GM12878 (cell line): ENCODE results near the gene PIAS1. TPM values are rescaled to one million over a fixed set of nuclear protein-coding genes. Genes with fewer than 3 reads are reported as not detected.

Experiments used
- ATAC-seq: fragments of 200-7000 bp; cut with Tn5 transposase; 3 replicates; pipeline ENCODE4 v1.9.1; 2020; ENCODE audit warnings: mild to moderate bottlenecking, moderate library complexity
- BruUV-seq: library from RNA; stranded (reverse); fragments of 400-500 nt; replicated peaks from 2 replicates; lab custom pipeline; 2021; lab: Mats Ljungman, UMichigan
- CTCF ChIA-PET: fragments of 300-600 bp; sonication (Branson Sonifier 250); formaldehyde crosslinking; extraction: SDS; loops from one replicate; lab custom pipeline; 2021; ENCODE audit warnings: inconsistent platforms; lab: Yijun Ruan, JAX
- POLR2A ChIA-PET: fragments of 350-600 bp; formaldehyde crosslinking; extraction: SDS; loops from one replicate; lab custom pipeline; 2021; ENCODE audit warnings: inconsistent platforms; lab: Charles Lee
- RAD21 ChIA-PET: fragments of 300-600 bp; sonication (Branson Sonifier 250); formaldehyde crosslinking; loops from one replicate; lab custom pipeline; 2023; ENCODE audit warnings: antibody characterized with exemption; ENCODE audit not compliant: unreplicated experiment; lab: Charles Lee
- SMC1A ChIA-PET: fragments of 300-600 bp; sonication (Branson Sonifier 250); formaldehyde crosslinking; loops from one replicate; lab custom pipeline; 2023; ENCODE audit not compliant: unreplicated experiment, uncharacterized antibody; lab: Charles Lee
- DNase-seq: peaks from one replicate; pipeline ENCODE4 v3.0.0-alpha.2; 2011; ENCODE audit warnings: low read depth, low spot score
- FAIRE-seq: peaks from 3 replicates; lab custom pipeline; 2011; peaks lifted over from hg19 to GRCh38; lab: Jason Lieb, UNC
- H2AFZ ChIP-seq: 2 replicates; pipeline ENCODE4 v1.6.0; 2011; ENCODE audit warnings: low read depth, low read length, control low read depth; ENCODE audit not compliant: control insufficient read depth
- H3K27ac ChIP-seq: 2 replicates; pipeline ENCODE4 v1.5.1; 2011; ENCODE audit warnings: control low read depth; ENCODE audit not compliant: control insufficient read depth, insufficient read depth
- H3K27me3 ChIP-seq, 2 experiments: replicated peaks in 1 of 2; 2 replicates each; pipeline versions ENCODE4 v1.6.0 to v1.6.1; 2011; ENCODE audit warnings: low read length in 1 of 2; ENCODE audit not compliant: control insufficient read depth in 2 of 2, insufficient read depth in 2 of 2
- H3K36me3 ChIP-seq, 2 experiments: 2 replicates each; pipeline ENCODE4 v1.5.1; 2011; ENCODE audit warnings: low read length in 1 of 2; ENCODE audit not compliant: control insufficient read depth in 2 of 2, insufficient read depth in 2 of 2
- H3K4me1 ChIP-seq: 2 replicates; pipeline ENCODE4 v1.6.1; 2011; ENCODE audit warnings: mild to moderate bottlenecking, low read length, moderate library complexity, mixed read lengths; ENCODE audit not compliant: control insufficient read depth, insufficient read depth
- H3K4me2 ChIP-seq: 2 replicates; pipeline ENCODE4 v1.6.0; 2011; ENCODE audit warnings: control low read depth; ENCODE audit not compliant: control insufficient read depth, insufficient read depth
- H3K4me3 ChIP-seq: fragments of 200-600 bp; sonication (generic); 2 replicates; pipeline ENCODE4 v1.5.1; 2016
- H3K79me2 ChIP-seq: 2 replicates; pipeline ENCODE4 v1.6.0; 2011; ENCODE audit warnings: low read length; ENCODE audit not compliant: control insufficient read depth, insufficient read depth
- H3K9ac ChIP-seq: 2 replicates; pipeline ENCODE4 v1.8.0; 2011; ENCODE audit warnings: low read length, control low read depth, mixed read lengths; ENCODE audit not compliant: control insufficient read depth, insufficient read depth
- H3K9me3 ChIP-seq: replicated peaks from 3 replicates; pipeline ENCODE4 v1.5.1; 2011; ENCODE audit warnings: mild to moderate bottlenecking, low read length; ENCODE audit not compliant: control insufficient read depth, insufficient read depth
- H4K20me1 ChIP-seq: 2 replicates; pipeline ENCODE4 v1.6.0; 2011; ENCODE audit not compliant: control insufficient read depth, insufficient read depth
- ATF7 ChIP-seq: fragments of 450-650 bp; IDR thresholded peaks from 2 replicates; pipeline ENCODE4 v1.6.1; 2016; ENCODE audit warnings: low read depth, mild to moderate bottlenecking
- EED ChIP-seq: sonication (generic); IDR thresholded peaks from 2 replicates; pipeline ENCODE4 v1.6.1; 2016; ENCODE audit warnings: antibody characterized with exemption, low read depth
- POLR2AphosphoS5 ChIP-seq: IDR thresholded peaks from 2 replicates; pipeline ENCODE4 v1.6.1; 2011; ENCODE audit warnings: mild to moderate bottlenecking, low read length, inconsistent platforms
- TCF7 ChIP-seq: IDR thresholded peaks from 2 replicates; pipeline ENCODE4 v1.6.1; 2014; ENCODE audit warnings: antibody characterized with exemption, borderline replicate concordance
- in situ Hi-C: fragments of 300-500 bp; cut with MboI; formaldehyde crosslinking; loops from 9 replicates; pipeline ENCODE4 v1.14.3; 2018; ENCODE audit warnings: mixed read lengths
- intact Hi-C: fragments of 100-400 bp; cut with micrococcal nuclease; formaldehyde crosslinking; loops from one replicate; pipeline ENCODE4 v1.14.2; 2022; ENCODE audit not compliant: unreplicated experiment
- polyA plus RNA-seq, 11 experiments: library from polyadenylated mRNA; depleted of rRNA in 4 of 11; unstranded in 6 of 11; stranded (reverse) in 5 of 11; fragments of >200 nt; fragmentation: Nextera tagmentation in 4 of 11; fragmentation: Illumina TruSeq in 1 of 11; extraction: Ambion mirVana in 4 of 11; extraction: Trizol in 1 of 11; gene quantifications; 1 replicate in 1 of 11; 2 replicates in 10 of 11; pipeline versions ENCODE4 v1.2.1 to v1.2.3, GENCODE V29; 2011 to 2016; ENCODE audit warnings: inconsistent platforms in 2 of 11, missing spikeins in 2 of 11, low read depth in 1 of 11
- total RNA-seq, 4 experiments: library from RNA; depleted of rRNA in 3 of 4; stranded (reverse); fragments of >200 nt in 3 of 4; fragmentation: Illumina TruSeq in 1 of 4; extraction: Trizol in 1 of 4; gene quantifications; 2 replicates each; pipeline versions ENCODE4 v1.2.1 to v1.2.3, GENCODE V29; 2013 to 2021
- TF ChIP-seq, protein P1 (sequence below): fragments of 150-350 bp; IDR thresholded peaks from 2 replicates; pipeline ENCODE4 v1.6.1; 2014; ENCODE audit warnings: mild to moderate bottlenecking, low read depth, low read length
- TF ChIP-seq, protein P2 (sequence below): IDR thresholded peaks from 2 replicates; pipeline ENCODE4 v1.6.1; 2011; ENCODE audit warnings: low read depth, low read length, improper control_type of control experiment, borderline replicate concordance
- TF ChIP-seq, protein P3 (sequence below): fragments of 450-650 bp; IDR thresholded peaks from 2 replicates; pipeline ENCODE4 v1.6.1; 2017; ENCODE audit warnings: low read depth, mild to moderate bottlenecking, moderate library complexity
- TF ChIP-seq, protein P4 (sequence below): IDR thresholded peaks from 2 replicates; pipeline ENCODE4 v1.6.1; 2011; ENCODE audit warnings: borderline replicate concordance, low read depth, mild to moderate bottlenecking, moderate library complexity, mixed read lengths, low read length; ENCODE audit not compliant: insufficient read depth; ENCODE audit errors: extremely low read length

The PIAS1 gene
- total and polyA plus RNA-seq, 10 of the 15 experiments (the other 5 are each of a cell fraction or from before 2014, with no cell fraction given), result 20.2 to 96.3 (median 37.0) TPM

DNA sequence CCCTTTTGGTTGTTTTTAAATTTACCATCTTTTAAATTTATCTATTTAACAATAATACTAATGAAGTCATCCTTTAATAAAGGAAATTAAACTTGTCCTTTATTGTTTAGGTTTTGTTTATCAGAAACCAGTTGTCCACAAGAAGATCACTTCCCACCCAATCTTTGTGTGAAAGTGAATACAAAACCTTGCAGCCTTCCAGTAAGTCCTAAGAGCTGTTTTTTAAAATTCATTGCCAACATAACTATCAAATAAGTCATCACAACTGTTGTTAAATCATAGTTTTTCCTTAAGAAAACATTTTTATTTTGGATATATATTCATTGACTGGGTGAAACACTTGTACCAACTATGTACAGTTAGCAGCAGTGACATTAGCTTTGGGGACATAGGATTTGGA, 91.6 kb downstream of the PIAS1 start:
- ChIA-PET RAD21 (no interaction called here), SMC1A (interaction anchor here (0.7 to 3.3 kb wide), 7 partner anchors 9 to 282 kb away, joined by 3 to 13 read pairs (median 5); no protein-coding TSS in a partner anchor), POLR2A (no interaction called here), CTCF (interaction anchor here (0.8 to 1.7 kb wide), 4 partner anchors 9 to 258 kb away, joined by 3 to 7 read pairs (median 4); no protein-coding TSS in a partner anchor)
- Histone ChIP-seq H3K4me1 (no peaks in the 10 kb centered on the region), H3K79me2 (peaks cover 3% of the 10 kb centered on the region), H2AFZ (no peak overlapping the region), H3K4me3 (no peak overlapping the region), H4K20me1 (no peaks in the 10 kb centered on the region), H3K9ac (no peak overlapping the region), H3K36me3 (peaks cover 2 to 11% of the 10 kb centered on the region in 2 experiments; a peak in 3 of 4 replicates), H3K9me3 (no peaks in the 10 kb centered on the region), H3K27ac (no peak overlapping the region), H3K27me3 (no peaks in the 10 kb centered on the region), H3K4me2 (no peak overlapping the region)
- no peak for DNase-seq
- intact Hi-C loops (loop anchor here (2.0 kb wide), 1 partner anchor 283 kb away; no protein-coding TSS in a partner anchor), in situ Hi-C loops (no loop called here)
- no peak for FAIRE-seq
- BruUV-seq, result no TSS peak
- TF ChIP-seq, protein P1, sequence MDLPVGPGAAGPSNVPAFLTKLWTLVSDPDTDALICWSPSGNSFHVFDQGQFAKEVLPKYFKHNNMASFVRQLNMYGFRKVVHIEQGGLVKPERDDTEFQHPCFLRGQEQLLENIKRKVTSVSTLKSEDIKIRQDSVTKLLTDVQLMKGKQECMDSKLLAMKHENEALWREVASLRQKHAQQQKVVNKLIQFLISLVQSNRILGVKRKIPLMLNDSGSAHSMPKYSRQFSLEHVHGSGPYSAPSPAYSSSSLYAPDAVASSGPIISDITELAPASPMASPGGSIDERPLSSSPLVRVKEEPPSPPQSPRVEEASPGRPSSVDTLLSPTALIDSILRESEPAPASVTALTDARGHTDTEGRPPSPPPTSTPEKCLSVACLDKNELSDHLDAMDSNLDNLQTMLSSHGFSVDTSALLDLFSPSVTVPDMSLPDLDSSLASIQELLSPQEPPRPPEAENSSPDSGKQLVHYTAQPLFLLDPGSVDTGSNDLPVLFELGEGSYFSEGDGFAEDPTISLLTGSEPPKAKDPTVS, result no peak
- TF ChIP-seq, protein P2, sequence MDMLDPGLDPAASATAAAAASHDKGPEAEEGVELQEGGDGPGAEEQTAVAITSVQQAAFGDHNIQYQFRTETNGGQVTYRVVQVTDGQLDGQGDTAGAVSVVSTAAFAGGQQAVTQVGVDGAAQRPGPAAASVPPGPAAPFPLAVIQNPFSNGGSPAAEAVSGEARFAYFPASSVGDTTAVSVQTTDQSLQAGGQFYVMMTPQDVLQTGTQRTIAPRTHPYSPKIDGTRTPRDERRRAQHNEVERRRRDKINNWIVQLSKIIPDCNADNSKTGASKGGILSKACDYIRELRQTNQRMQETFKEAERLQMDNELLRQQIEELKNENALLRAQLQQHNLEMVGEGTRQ, result no peak
- TF ChIP-seq POLR2AphosphoS5 (no peak), TCF7 (no peak), ATF7 (no peak), EED (no peak)
- TF ChIP-seq, protein P3, sequence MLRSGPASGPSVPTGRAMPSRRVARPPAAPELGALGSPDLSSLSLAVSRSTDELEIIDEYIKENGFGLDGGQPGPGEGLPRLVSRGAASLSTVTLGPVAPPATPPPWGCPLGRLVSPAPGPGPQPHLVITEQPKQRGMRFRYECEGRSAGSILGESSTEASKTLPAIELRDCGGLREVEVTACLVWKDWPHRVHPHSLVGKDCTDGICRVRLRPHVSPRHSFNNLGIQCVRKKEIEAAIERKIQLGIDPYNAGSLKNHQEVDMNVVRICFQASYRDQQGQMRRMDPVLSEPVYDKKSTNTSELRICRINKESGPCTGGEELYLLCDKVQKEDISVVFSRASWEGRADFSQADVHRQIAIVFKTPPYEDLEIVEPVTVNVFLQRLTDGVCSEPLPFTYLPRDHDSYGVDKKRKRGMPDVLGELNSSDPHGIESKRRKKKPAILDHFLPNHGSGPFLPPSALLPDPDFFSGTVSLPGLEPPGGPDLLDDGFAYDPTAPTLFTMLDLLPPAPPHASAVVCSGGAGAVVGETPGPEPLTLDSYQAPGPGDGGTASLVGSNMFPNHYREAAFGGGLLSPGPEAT, result no peak
- TF ChIP-seq, protein P4, sequence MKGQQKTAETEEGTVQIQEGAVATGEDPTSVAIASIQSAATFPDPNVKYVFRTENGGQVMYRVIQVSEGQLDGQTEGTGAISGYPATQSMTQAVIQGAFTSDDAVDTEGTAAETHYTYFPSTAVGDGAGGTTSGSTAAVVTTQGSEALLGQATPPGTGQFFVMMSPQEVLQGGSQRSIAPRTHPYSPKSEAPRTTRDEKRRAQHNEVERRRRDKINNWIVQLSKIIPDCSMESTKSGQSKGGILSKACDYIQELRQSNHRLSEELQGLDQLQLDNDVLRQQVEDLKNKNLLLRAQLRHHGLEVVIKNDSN, result no peak
- TF ChIP-seq, all 136 proteins: peak for 0
- no peak for ATAC-seq
